K562 (cell line): Measurements from ENCODE around the gene SLC30A3. TPM values are rescaled to one million over a fixed set of nuclear protein-coding genes. Genes with fewer than 3 reads are reported as not detected.

Experiments
- ATAC-seq: fragments of 200-7000 bp; cut with Tn5 transposase; 3 replicates; pipeline ENCODE4 v1.9.1; 2020; ENCODE audit warnings: moderate library complexity
- BruUV-seq: library from RNA; stranded (reverse); fragments of 400-500 nt; replicated peaks from 2 replicates; lab custom pipeline; 2021; lab: Mats Ljungman, UMichigan
- CTCF ChIA-PET: fragments of 300-600 bp; formaldehyde crosslinking; extraction: SDS; loops from one replicate; lab custom pipeline; 2021; ENCODE audit warnings: low intra/inter-chr PET ratio; lab: Yijun Ruan, JAX
- POLR2A ChIA-PET: fragments of 300-600, 350-650 bp; sonication (Branson Sonifier 250); formaldehyde crosslinking; extraction: SDS; loops from one replicate; lab custom pipeline; 2021; ENCODE audit warnings: antibody characterized with exemption, inconsistent platforms; lab: Yijun Ruan, JAX
- DNase-seq, 4 experiments: peaks; one replicate each; pipeline versions ENCODE4 v3.0.0 to v3.0.0-alpha.2; 2011 to 2018; ENCODE audit warnings: low spot score in 3 of 4, mixed read lengths in 3 of 4; ENCODE audit errors: extremely low read depth in 1 of 4
- FAIRE-seq: peaks from 2 replicates; lab custom pipeline; 2011; peaks lifted over from hg19 to GRCh38; lab: Jason Lieb, UNC
- H2AFZ ChIP-seq: 2 replicates; pipeline ENCODE4 v1.6.0; 2011; ENCODE audit warnings: low read depth, low read length, control low read depth, inconsistent platforms
- H3K27ac ChIP-seq: fragments of 200-600 bp; 3 replicates; pipeline ENCODE4 v1.8.0; 2011; ENCODE audit warnings: low read depth, mild to moderate bottlenecking, control low read depth, inconsistent platforms, low read length, moderate library complexity, mixed read lengths; ENCODE audit errors: extremely low read depth
- H3K27me3 ChIP-seq, 2 experiments: fragments of 300-600 bp in 1 of 2; 2 replicates in 1 of 2; 3 replicates in 1 of 2; pipeline versions ENCODE4 v1.6.0 to v1.8.0; 2011; ENCODE audit warnings: inconsistent platforms in 2 of 2, low read length in 2 of 2, mild to moderate bottlenecking in 1 of 2, mixed read lengths in 1 of 2, moderate library complexity in 1 of 2; ENCODE audit not compliant: control insufficient read depth in 2 of 2, insufficient read depth in 2 of 2
- H3K36me3 ChIP-seq: fragments of 300-600 bp; 3 replicates; pipeline ENCODE4 v1.8.0; 2011; ENCODE audit warnings: mild to moderate bottlenecking, low read length, inconsistent platforms; ENCODE audit not compliant: control insufficient read depth, insufficient read depth
- H3K4me1 ChIP-seq, 2 experiments: fragments of 200-600 bp in 1 of 2; replicated peaks in 1 of 2; 2 replicates in 1 of 2; 3 replicates in 1 of 2; pipeline versions ENCODE4 v1.5.1 to v1.8.0; 2011; ENCODE audit warnings: inconsistent platforms in 2 of 2, low read length in 2 of 2, mild to moderate bottlenecking in 1 of 2, mixed read lengths in 1 of 2, moderate library complexity in 1 of 2; ENCODE audit not compliant: control insufficient read depth in 2 of 2, insufficient read depth in 2 of 2
- H3K4me2 ChIP-seq: 2 replicates; pipeline ENCODE4 v1.6.1; 2011; ENCODE audit warnings: low read length, control low read depth, inconsistent platforms, mixed read lengths; ENCODE audit not compliant: insufficient read depth
- H3K4me3 ChIP-seq: fragments of 200-600 bp; sonication (generic), shearing (Covaris generic); 2 replicates; pipeline ENCODE4 v1.5.1; 2016; ENCODE audit warnings: control low read depth, inconsistent platforms
- H3K79me2 ChIP-seq: fragments of 200-600 bp; 3 replicates; pipeline ENCODE4 v1.8.0; 2011; ENCODE audit warnings: low read length, inconsistent platforms; ENCODE audit not compliant: control insufficient read depth, insufficient read depth
- H3K9ac ChIP-seq, 2 experiments: 2 replicates each; pipeline versions ENCODE4 v1.6.0 to v1.6.1; 2011; ENCODE audit warnings: low read depth in 2 of 2, low read length in 2 of 2, control low read depth in 1 of 2, inconsistent platforms in 1 of 2, mild to moderate bottlenecking in 1 of 2, mixed read lengths in 1 of 2; ENCODE audit not compliant: insufficient read depth in 1 of 2
- H3K9me1 ChIP-seq: one replicate; pipeline ENCODE4 v1.6.0; 2011; ENCODE audit warnings: inconsistent platforms, mild to moderate bottlenecking, low read length, moderate library complexity; ENCODE audit not compliant: control insufficient read depth, insufficient read depth
- H3K9me3 ChIP-seq: replicated peaks from 2 replicates; pipeline ENCODE4 v1.5.1; 2011; ENCODE audit warnings: low read depth, low read length, inconsistent platforms; ENCODE audit not compliant: control insufficient read depth, insufficient read depth
- H4K20me1 ChIP-seq: replicated peaks from 2 replicates; pipeline ENCODE4 v1.6.1; 2011; ENCODE audit warnings: low read length, inconsistent platforms, mixed read lengths; ENCODE audit not compliant: control insufficient read depth, insufficient read depth
- CUX1 ChIP-seq: fragments of 200-800 bp; sonication (Bioruptor generic); IDR thresholded peaks from 2 replicates; pipeline ENCODE4 v1.6.1; 2016; ENCODE audit warnings: missing genetic modification characterization, missing compliant biosample characterization
- IRF9 ChIP-seq: fragments of 450-650 bp; IDR thresholded peaks from 2 replicates; pipeline ENCODE4 v1.6.1; 2016; ENCODE audit warnings: missing biosample characterization, missing genetic modification characterization
- PATZ1 ChIP-seq: fragments of 250-450 bp; sonication (Bioruptor Pico); IDR thresholded peaks from 2 replicates; pipeline ENCODE4 v1.5.0; 2020; ENCODE audit warnings: mild to moderate bottlenecking, borderline replicate concordance
- RBFOX2 ChIP-seq: fragments of 200-400 bp; formaldehyde crosslinking; IDR thresholded peaks from 2 replicates; pipeline ENCODE4 v1.6.1; 2017; ENCODE audit warnings: low read depth, mild to moderate bottlenecking, low read length, moderate library complexity
- RERE ChIP-seq: sonication (generic); formaldehyde crosslinking; IDR thresholded peaks from 2 replicates; pipeline ENCODE4 v1.8.0; 2023; ENCODE audit warnings: missing genetic modification reagents, mild to moderate bottlenecking, borderline replicate concordance
- ZNF217 ChIP-seq: sonication (generic); formaldehyde crosslinking; IDR thresholded peaks from 2 replicates; pipeline ENCODE4 v1.8.0; 2022; ENCODE audit warnings: mild to moderate bottlenecking, missing genetic modification reagents
- ZNF699 ChIP-seq: fragments of 250-450 bp; sonication (Bioruptor Pico); IDR thresholded peaks from 2 replicates; pipeline ENCODE4 v1.8.0; 2021; ENCODE audit warnings: mild to moderate bottlenecking, moderate library complexity; ENCODE audit not compliant: insufficient replicate concordance
- WGBS: fragments of 100-300 bp; shearing (Covaris generic); methylation state at CpG from one replicate; pipeline ENCODE4 v1.1.6; 2016; ENCODE audit warnings: low coverage, mixed read lengths; ENCODE audit not compliant: insufficient coverage; ENCODE audit errors: missing lambda C conversion rate; 5-methylcytosine and 5-hydroxymethylcytosine counted together
- in situ Hi-C: fragments of 300-500 bp; cut with MboI; formaldehyde crosslinking; loops from 4 replicates; pipeline ENCODE4 v1.15.0; 2018; ENCODE audit warnings: inconsistent platforms, mixed read lengths
- intact Hi-C: fragments of 100-400 bp; cut with micrococcal nuclease; formaldehyde crosslinking; loops from 2 replicates; pipeline ENCODE4 v1.14.2; 2022
- polyA plus RNA-seq, 8 experiments: library from polyadenylated mRNA; depleted of rRNA in 4 of 8; stranded (reverse) in 5 of 8; unstranded in 3 of 8; fragments of >200 nt; fragmentation: Nextera tagmentation in 2 of 8; fragmentation: Illumina TruSeq in 1 of 8; extraction: Ambion mirVana in 2 of 8; extraction: Trizol in 1 of 8; gene quantifications; 2 replicates each; pipeline versions ENCODE4 v1.2.1 to v1.2.3, GENCODE V29; 2011 to 2014; ENCODE audit warnings: inconsistent platforms in 1 of 8, missing spikeins in 1 of 8
- total RNA-seq, 7 experiments: library from RNA; depleted of rRNA in 6 of 7; stranded (reverse); fragments of >200 nt in 6 of 7; fragmentation: Illumina TruSeq in 2 of 7; extraction: Trizol in 2 of 7; gene quantifications; 2 replicates each; pipeline versions ENCODE4 v1.2.1 to v1.2.3, GENCODE V29; 2011 to 2021; ENCODE audit warnings: low replicate concordance in 1 of 7

The SLC30A3 gene
- total and polyA plus RNA-seq, 9 of the 15 experiments (the other 6 are each of a cell fraction or from before 2014, with no cell fraction given), result 0.03 to 2.7 (median 0.89) TPM; not detected in 1

- POLR2A ChIA-PET, result interaction anchor here (0.7 kb wide), 1 partner anchor 143 kb away, joined by 4 read pairs; no protein-coding TSS in a partner anchor
- intact Hi-C loops (no loop called here), in situ Hi-C loops (no loop called here)
- no TSS peak for BruUV-seq
- CTCF ChIA-PET, result no interaction called here
- no peak for ATAC-seq
- H3K4me2 ChIP-seq, result no peak overlapping the region
- 94% methylated on average over 6 of the region's 6 CpGs for WGBS
- H3K4me3 ChIP-seq, result no peak overlapping the region
- peaks cover 89% of the 10 kb centered on the region for H3K36me3 ChIP-seq
- no peak for DNase-seq
- no peaks in the 10 kb centered on the region for H3K9me1 ChIP-seq
- no peak for FAIRE-seq
- H2AFZ ChIP-seq, result no peak overlapping the region
- no peak overlapping the region for H3K27ac ChIP-seq
- H3K79me2 ChIP-seq, result peaks cover 22% of the 10 kb centered on the region
- no peaks in the 10 kb centered on the region for H3K9me3 ChIP-seq
- no peaks in the 10 kb centered on the region for H3K27me3 ChIP-seq
- H3K9ac ChIP-seq, result no peak overlapping the region
- H4K20me1 ChIP-seq, result no peaks in the 10 kb centered on the region
- peaks cover 10 to 24% of the 10 kb centered on the region in 2 experiments; a peak in 4 of 5 replicates for H3K4me1 ChIP-seq
- TF ChIP-seq ZNF699 (no peak), RERE (CRISPR knock-in tag) (no peak), IRF9 (tag) (no peak), CUX1 (CRISPR knock-in tag) (no peak), PATZ1 (CRISPR knock-in tag) (no peak), ZNF217 (CRISPR knock-in tag) (no peak), RBFOX2 (no peak)
These were observed 56.5 kb downstream of the SLC30A3 start for GRCh38 chr2:27206346-27206745.
